ENCODE data around the gene KCNT2. TPM values are rescaled to one million over a fixed set of nuclear protein-coding genes. Genes with fewer than 3 reads are reported as not detected.

The KCNT2 gene
- total and polyA plus RNA-seq, 2 of the 8 experiments (the other 6 are each of a cell fraction or from before 2014, with no cell fraction given), result 2.3 to 10.2 TPM

- Histone ChIP-seq H2AK5ac (ENCODE audit: low read depth, low read length) (no peak overlapping the region), H2BK12ac (ENCODE audit: low read depth, low read length) (no peak overlapping the region), H3K4ac (replicated peaks; ENCODE audit: insufficient read length, low read depth, low read length) (no peak overlapping the region), H3K79me1 (ENCODE audit: low read depth, low read length) (no peaks in the 10 kb centered on the region), H3K27ac (ENCODE audit: low read depth, low read length) (no peak overlapping the region), H3K9me3 (ENCODE audit: insufficient read depth in 2 of 2, low read depth in 1 of 2, low read length in 1 of 2) (no peaks in the 10 kb centered on the region), H3K79me2 (ENCODE audit: control insufficient read depth in 1 of 2, insufficient read depth in 2 of 2, low read length in 2 of 2) (no peaks in the 10 kb centered on the region), H2BK5ac (ENCODE audit: low read depth, low read length) (no peak overlapping the region), H2BK15ac (ENCODE audit: low read length) (no peak overlapping the region), H3K56ac (replicated peaks; ENCODE audit: insufficient read length, low read depth, low read length) (no peak overlapping the region), H3K9ac (replicated peaks in 1 of 4; ENCODE audit: extremely low read depth in 1 of 4, low read depth in 3 of 4, low read length in 3 of 4) (no peak overlapping the region), H2BK20ac (ENCODE audit: low read length) (no peak overlapping the region), H4K5ac (ENCODE audit: insufficient read length, low read depth, low read length) (no peak overlapping the region), H2BK120ac (replicated peaks; ENCODE audit: low read depth, low read length) (no peak overlapping the region), H3K36me3 (ENCODE audit: control insufficient read depth in 2 of 4, insufficient read depth in 4 of 4, low read length in 3 of 4) (peaks cover 0 to 5% (median 2%) of the 10 kb centered on the region in 4 experiments; a peak in 3 of 8 replicates), H2AFZ (ENCODE audit: low read length) (no peak overlapping the region), H3K4me1 (replicated peaks in 1 of 4; ENCODE audit: control insufficient read depth in 3 of 4, insufficient read depth in 4 of 4, low read length in 3 of 4) (no peaks in the 10 kb centered on the region), H3K4me3 (ENCODE audit: extremely low read depth in 1 of 4, insufficient read depth in 2 of 4, low read depth in 3 of 4, low read length in 4 of 4) (no peak overlapping the region), H3K18ac (ENCODE audit: extremely low read depth, low read length) (no peak overlapping the region), H3K23me2 (ENCODE audit: low read depth, low read length) (no peaks in the 10 kb centered on the region), H4K20me1 (replicated peaks in 1 of 2; ENCODE audit: control insufficient read depth in 1 of 2, insufficient read depth in 2 of 2, low read length in 2 of 2) (no peaks in the 10 kb centered on the region), H4K8ac (ENCODE audit: extremely low read depth, insufficient read depth, low read length) (no peak overlapping the region), H3K27me3 (replicated peaks in 1 of 4; ENCODE audit: control insufficient read depth in 3 of 4, extremely low read depth in 1 of 4, insufficient read depth in 3 of 4, low read length in 3 of 4) (peaks cover 0 to 1% (median 0%) of the 10 kb centered on the region in 4 experiments; a peak in 1 of 7 replicates), H3K23ac (ENCODE audit: insufficient read length) (no peak overlapping the region), H3K14ac (ENCODE audit: insufficient read length) (no peak overlapping the region), H4K91ac (replicated peaks; ENCODE audit: insufficient read length, low read length) (no peak overlapping the region), H3K4me2 (ENCODE audit: insufficient read depth in 1 of 2, low read depth in 2 of 2, low read length in 2 of 2) (no peak overlapping the region)
- DNase-seq (ENCODE audit: low read depth in 1 of 2, low spot score in 2 of 2) (no peak), FAIRE-seq (no peak)
- POLR2A ChIA-PET (ENCODE audit: partially characterized antibody), result no interaction called here
- WGBS, 2 experiments (ENCODE audit: extremely low coverage in 1 of 2, insufficient coverage in 1 of 2, insufficient read length in 1 of 2, insufficient replicate concordance in 2 of 2, low coverage in 1 of 2, low lambda C conversion rate in 2 of 2, missing lambda C conversion rate in 1 of 2), result 84% methylated on average over 1 of the region's 1 CpG; no CpG with 5 or more reads in 1 of the 2 experiments
- CTCF ChIA-PET (ENCODE audit: partially characterized antibody), result interaction anchor here (0.9 to 1.6 kb wide), 3 partner anchors 13 to 91 kb away, joined by 3 to 4 read pairs (median 4); no protein-coding TSS in a partner anchor
- no peak for TF ChIP-seq KDM4A (IDR thresholded peaks at IDR 0.05; ENCODE audit: low read depth, low read length, severe bottlenecking)
- TF ChIP-seq FOSL1 (IDR thresholded peaks at IDR 0.05; ENCODE audit: insufficient read depth, low read depth, low read length), result no peak
- no peak for TF ChIP-seq NANOG (IDR thresholded peaks at IDR 0.05; ENCODE audit: insufficient read depth, low read depth, low read length, poor library complexity, severe bottlenecking)
- no peak for TF ChIP-seq SP1 (IDR thresholded peaks at IDR 0.05; ENCODE audit: low read depth, low read length)
Observed at GRCh38 chr1:196425513-196425912, 182.7 kb downstream of the KCNT2 start.

Data from H1 (cell line).